Endothelial cell (in vitro differentiated cells): ENCODE measurements around the gene SLC22A14. TPM values are rescaled to one million over a fixed set of nuclear protein-coding genes. Genes with fewer than 3 reads are reported as not detected.

Experiments
- DNase-seq: peaks from one replicate; pipeline ENCODE4 v3.0.0; 2021; ENCODE audit warnings: low spot score
- H3K27ac Mint-ChIP-seq: one replicate; pipeline ENCODE4 v1.8.0; 2021; ENCODE audit warnings: mixed read lengths, inconsistent platforms; ENCODE audit not compliant: unreplicated experiment
- H3K27me3 Mint-ChIP-seq: one replicate; pipeline ENCODE4 v1.8.0; 2021; ENCODE audit warnings: mild to moderate bottlenecking, moderate library complexity, mixed read lengths, inconsistent platforms; ENCODE audit not compliant: unreplicated experiment
- H3K36me3 Mint-ChIP-seq: one replicate; pipeline ENCODE4 v1.8.0; 2021; ENCODE audit warnings: mild to moderate bottlenecking, low read depth, mixed read lengths, inconsistent platforms; ENCODE audit not compliant: unreplicated experiment
- H3K4me1 Mint-ChIP-seq: one replicate; pipeline ENCODE4 v1.8.0; 2021; ENCODE audit warnings: mild to moderate bottlenecking, mixed read lengths, inconsistent platforms; ENCODE audit not compliant: unreplicated experiment
- H3K4me3 Mint-ChIP-seq: one replicate; pipeline ENCODE4 v1.8.0; 2021; ENCODE audit warnings: mild to moderate bottlenecking, mixed read lengths, inconsistent platforms; ENCODE audit not compliant: unreplicated experiment
- H3K9me3 Mint-ChIP-seq: one replicate; pipeline ENCODE4 v1.8.0; 2021; ENCODE audit warnings: mixed read lengths, inconsistent platforms; ENCODE audit not compliant: unreplicated experiment
- total RNA-seq: library from RNA; stranded (reverse); fragmentation: NEBNext Ultra II Directional; extraction: Animal tissue kit (Norgen Biotek cat#: 25700); gene quantifications from one replicate; pipeline ENCODE4 v1.2.1, GENCODE V29; 2021; ENCODE audit not compliant: unreplicated experiment
- TF ChIP-seq, protein P1 (sequence below): fragments of 200-600 bp; sonication (generic); IDR thresholded peaks from one replicate; pipeline ENCODE4 v1.5.0; 2021; ENCODE audit warnings: antibody characterized with exemption; ENCODE audit not compliant: unreplicated experiment

The SLC22A14 gene
- total RNA-seq, 1 donor from 2014 or later = 0.36 TPM

DNA sequence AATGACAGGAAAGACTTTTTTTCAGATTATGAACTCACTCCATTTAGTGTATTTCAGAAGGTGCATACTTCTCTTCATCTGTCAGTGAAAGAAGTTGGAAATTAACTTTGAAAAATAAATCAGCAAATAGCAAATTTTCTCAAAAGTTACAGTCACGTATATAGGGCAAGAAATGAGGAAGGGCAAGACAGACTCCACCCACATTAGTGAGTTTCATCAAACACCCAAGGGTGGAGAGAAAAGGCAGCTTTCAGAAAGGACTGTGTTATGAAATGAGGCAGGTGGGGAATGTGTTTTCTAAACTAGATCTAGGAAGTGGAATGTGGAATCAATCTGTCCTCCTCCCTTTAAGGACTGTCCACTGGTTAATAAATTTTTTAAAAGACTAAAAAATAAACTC, 13.6 kb upstream of the SLC22A14 start:
- TF ChIP-seq, protein P1, sequence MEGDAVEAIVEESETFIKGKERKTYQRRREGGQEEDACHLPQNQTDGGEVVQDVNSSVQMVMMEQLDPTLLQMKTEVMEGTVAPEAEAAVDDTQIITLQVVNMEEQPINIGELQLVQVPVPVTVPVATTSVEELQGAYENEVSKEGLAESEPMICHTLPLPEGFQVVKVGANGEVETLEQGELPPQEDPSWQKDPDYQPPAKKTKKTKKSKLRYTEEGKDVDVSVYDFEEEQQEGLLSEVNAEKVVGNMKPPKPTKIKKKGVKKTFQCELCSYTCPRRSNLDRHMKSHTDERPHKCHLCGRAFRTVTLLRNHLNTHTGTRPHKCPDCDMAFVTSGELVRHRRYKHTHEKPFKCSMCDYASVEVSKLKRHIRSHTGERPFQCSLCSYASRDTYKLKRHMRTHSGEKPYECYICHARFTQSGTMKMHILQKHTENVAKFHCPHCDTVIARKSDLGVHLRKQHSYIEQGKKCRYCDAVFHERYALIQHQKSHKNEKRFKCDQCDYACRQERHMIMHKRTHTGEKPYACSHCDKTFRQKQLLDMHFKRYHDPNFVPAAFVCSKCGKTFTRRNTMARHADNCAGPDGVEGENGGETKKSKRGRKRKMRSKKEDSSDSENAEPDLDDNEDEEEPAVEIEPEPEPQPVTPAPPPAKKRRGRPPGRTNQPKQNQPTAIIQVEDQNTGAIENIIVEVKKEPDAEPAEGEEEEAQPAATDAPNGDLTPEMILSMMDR = no peak
- Mint-ChIP-seq H3K9me3 (no peaks in the 10 kb centered on the region), H3K36me3 (peaks cover 13% of the 10 kb centered on the region), H3K27me3 (no peaks in the 10 kb centered on the region), H3K27ac (peak overlapping the region; percentile 2), H3K4me3 (no peak overlapping the region), H3K4me1 (peaks cover 31% of the 10 kb centered on the region)
- no peak for DNase-seq

DNA sequence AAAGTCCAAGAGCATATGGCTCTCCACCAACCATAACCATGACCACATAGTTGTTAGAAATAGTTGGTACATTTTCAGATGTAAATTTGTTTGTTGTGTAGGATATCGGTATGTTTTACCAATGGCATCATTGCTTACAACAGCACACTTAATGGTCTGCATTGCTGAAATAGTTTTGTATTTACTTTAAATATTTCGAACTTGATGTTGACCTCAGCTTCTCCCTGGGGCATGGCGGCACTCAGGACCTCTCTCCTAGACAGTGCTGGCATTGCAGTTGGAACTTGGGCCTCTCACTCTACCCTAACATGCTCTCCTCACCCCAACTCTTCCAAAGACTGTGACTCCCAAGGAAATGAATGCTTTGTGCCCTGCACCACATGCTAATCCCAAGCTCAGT, 11.5 kb upstream of the SLC22A14 start:
- Mint-ChIP-seq H3K27ac (no peak overlapping the region), H3K9me3 (no peaks in the 10 kb centered on the region), H3K4me3 (no peak overlapping the region)

GRCh38 chr3:38271553-38271952, 10.5 kb upstream of the SLC22A14 start:
- no peak overlapping the region for H3K27ac Mint-ChIP-seq

More for the DNA sequence above, 11.5 kb upstream of the SLC22A14 start:
- TF ChIP-seq, protein P1 = no peak
- Mint-ChIP-seq H3K36me3 (peaks cover 13% of the 10 kb centered on the region), H3K27me3 (no peaks in the 10 kb centered on the region), H3K4me1 (peaks cover 27% of the 10 kb centered on the region)
- DNase-seq = no peak

GRCh38 chr3:38274864-38275649, 7.0 kb upstream of the SLC22A14 start:
- Mint-ChIP-seq H3K4me3 (no peak overlapping the region), H3K27ac (no peak overlapping the region), H3K4me1 (no peaks in the 10 kb centered on the region), H3K27me3 (peaks cover 5% of the 10 kb centered on the region), H3K9me3 (no peaks in the 10 kb centered on the region), H3K36me3 (peaks cover 19% of the 10 kb centered on the region)
- no peak for DNase-seq
- TF ChIP-seq, protein P1 = no peak

More at GRCh38 chr3:38271553-38271952, 10.5 kb upstream of the SLC22A14 start:
- peak overlapping the region; percentile 66 for H3K4me3 Mint-ChIP-seq
- no peaks in the 10 kb centered on the region for H3K9me3 Mint-ChIP-seq
- H3K27me3 Mint-ChIP-seq = peaks cover 5% of the 10 kb centered on the region
- peaks cover 6% of the 10 kb centered on the region for H3K36me3 Mint-ChIP-seq
- TF ChIP-seq, protein P1 = no peak
- peaks cover 18% of the 10 kb centered on the region for H3K4me1 Mint-ChIP-seq
- no peak for DNase-seq

DNA sequence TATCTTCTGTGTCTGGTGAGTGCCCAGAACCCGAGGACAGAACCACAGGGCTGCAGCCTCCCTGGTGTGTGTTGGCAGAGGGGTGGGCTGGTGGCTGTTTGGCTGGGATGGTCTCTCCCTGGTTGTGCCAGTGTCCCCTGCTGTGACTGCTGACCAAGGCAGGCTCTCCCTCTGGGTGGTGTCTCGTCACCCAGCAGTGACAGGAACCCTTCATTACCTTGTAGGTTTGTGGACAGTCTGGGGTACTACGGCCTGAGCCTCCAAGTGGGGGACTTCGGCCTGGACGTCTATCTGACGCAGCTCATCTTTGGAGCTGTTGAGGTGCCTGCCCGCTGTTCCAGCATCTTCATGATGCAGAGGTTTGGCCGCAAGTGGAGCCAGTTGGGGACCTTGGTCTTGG, 6.4 kb upstream of the SLC22A14 start:
- Mint-ChIP-seq H3K27me3 (peaks cover 5% of the 10 kb centered on the region), H3K9me3 (no peaks in the 10 kb centered on the region), H3K36me3 (peaks cover 21% of the 10 kb centered on the region), H3K4me1 (no peaks in the 10 kb centered on the region), H3K27ac (no peak overlapping the region), H3K4me3 (no peak overlapping the region)
- DNase-seq = no peak
- TF ChIP-seq, protein P1 = no peak
